GM12878 (cell line): ENCODE data around the gene SNU13. TPM values are rescaled to one million over a fixed set of nuclear protein-coding genes. Genes with fewer than 3 reads are reported as not detected.
"Not testable (repeated sequence)": the region's sequence is repeated elsewhere in the genome, so short reads cannot be mapped to it uniquely, and the experiment has no call there.

Experiments
- ATAC-seq: fragments of 200-7000 bp; cut with Tn5 transposase; 3 replicates; pipeline ENCODE4 v1.9.1; 2020; ENCODE audit warnings: mild to moderate bottlenecking, moderate library complexity
- BruUV-seq: library from RNA; stranded (reverse); fragments of 400-500 nt; replicated peaks from 2 replicates; lab custom pipeline; 2021; lab: Mats Ljungman, UMichigan
- CTCF ChIA-PET: fragments of 300-600 bp; sonication (Branson Sonifier 250); formaldehyde crosslinking; extraction: SDS; loops from one replicate; lab custom pipeline; 2021; ENCODE audit warnings: inconsistent platforms; lab: Yijun Ruan, JAX
- POLR2A ChIA-PET: fragments of 350-600 bp; formaldehyde crosslinking; extraction: SDS; loops from one replicate; lab custom pipeline; 2021; ENCODE audit warnings: inconsistent platforms; lab: Charles Lee
- RAD21 ChIA-PET: fragments of 300-600 bp; sonication (Branson Sonifier 250); formaldehyde crosslinking; loops from one replicate; lab custom pipeline; 2023; ENCODE audit warnings: antibody characterized with exemption; ENCODE audit not compliant: unreplicated experiment; lab: Charles Lee
- SMC1A ChIA-PET: fragments of 300-600 bp; sonication (Branson Sonifier 250); formaldehyde crosslinking; loops from one replicate; lab custom pipeline; 2023; ENCODE audit not compliant: unreplicated experiment, uncharacterized antibody; lab: Charles Lee
- DNase-seq: peaks from one replicate; pipeline ENCODE4 v3.0.0-alpha.2; 2011; ENCODE audit warnings: low read depth, low spot score
- FAIRE-seq: peaks from 3 replicates; lab custom pipeline; 2011; peaks lifted over from hg19 to GRCh38; lab: Jason Lieb, UNC
- H2AFZ ChIP-seq: 2 replicates; pipeline ENCODE4 v1.6.0; 2011; ENCODE audit warnings: low read depth, low read length, control low read depth; ENCODE audit not compliant: control insufficient read depth
- H3K27ac ChIP-seq: 2 replicates; pipeline ENCODE4 v1.5.1; 2011; ENCODE audit warnings: control low read depth; ENCODE audit not compliant: control insufficient read depth, insufficient read depth
- H3K27me3 ChIP-seq, 2 experiments: replicated peaks in 1 of 2; 2 replicates each; pipeline versions ENCODE4 v1.6.0 to v1.6.1; 2011; ENCODE audit warnings: low read length in 1 of 2; ENCODE audit not compliant: control insufficient read depth in 2 of 2, insufficient read depth in 2 of 2
- H3K36me3 ChIP-seq, 2 experiments: 2 replicates each; pipeline ENCODE4 v1.5.1; 2011; ENCODE audit warnings: low read length in 1 of 2; ENCODE audit not compliant: control insufficient read depth in 2 of 2, insufficient read depth in 2 of 2
- H3K4me1 ChIP-seq: 2 replicates; pipeline ENCODE4 v1.6.1; 2011; ENCODE audit warnings: mild to moderate bottlenecking, low read length, moderate library complexity, mixed read lengths; ENCODE audit not compliant: control insufficient read depth, insufficient read depth
- H3K4me2 ChIP-seq: 2 replicates; pipeline ENCODE4 v1.6.0; 2011; ENCODE audit warnings: control low read depth; ENCODE audit not compliant: control insufficient read depth, insufficient read depth
- H3K4me3 ChIP-seq: fragments of 200-600 bp; sonication (generic); 2 replicates; pipeline ENCODE4 v1.5.1; 2016
- H3K79me2 ChIP-seq: 2 replicates; pipeline ENCODE4 v1.6.0; 2011; ENCODE audit warnings: low read length; ENCODE audit not compliant: control insufficient read depth, insufficient read depth
- H3K9ac ChIP-seq: 2 replicates; pipeline ENCODE4 v1.8.0; 2011; ENCODE audit warnings: low read length, control low read depth, mixed read lengths; ENCODE audit not compliant: control insufficient read depth, insufficient read depth
- H3K9me3 ChIP-seq: replicated peaks from 3 replicates; pipeline ENCODE4 v1.5.1; 2011; ENCODE audit warnings: mild to moderate bottlenecking, low read length; ENCODE audit not compliant: control insufficient read depth, insufficient read depth
- H4K20me1 ChIP-seq: 2 replicates; pipeline ENCODE4 v1.6.0; 2011; ENCODE audit not compliant: control insufficient read depth, insufficient read depth
- SPI1 ChIP-seq: IDR thresholded peaks from 2 replicates; pipeline ENCODE4 v1.6.1; 2011; ENCODE audit warnings: low read depth, mild to moderate bottlenecking, low read length, moderate library complexity, borderline replicate concordance; ENCODE audit not compliant: insufficient read depth
- YY1 ChIP-seq: IDR thresholded peaks from 2 replicates; pipeline ENCODE4 v1.6.1; 2011; ENCODE audit warnings: low read depth, mild to moderate bottlenecking, low read length
- WGBS: methylation state at CpG from one replicate; pipeline ENCODE4 v1.1.6; 2016; ENCODE audit warnings: low lambda C conversion rate; ENCODE audit not compliant: insufficient replicate concordance, insufficient coverage; ENCODE audit errors: missing lambda C conversion rate; 5-methylcytosine and 5-hydroxymethylcytosine counted together
- in situ Hi-C: fragments of 300-500 bp; cut with MboI; formaldehyde crosslinking; loops from 9 replicates; pipeline ENCODE4 v1.14.3; 2018; ENCODE audit warnings: mixed read lengths
- intact Hi-C: fragments of 100-400 bp; cut with micrococcal nuclease; formaldehyde crosslinking; loops from one replicate; pipeline ENCODE4 v1.14.2; 2022; ENCODE audit not compliant: unreplicated experiment
- polyA plus RNA-seq, 11 experiments: library from polyadenylated mRNA; depleted of rRNA in 4 of 11; unstranded in 6 of 11; stranded (reverse) in 5 of 11; fragments of >200 nt; fragmentation: Nextera tagmentation in 4 of 11; fragmentation: Illumina TruSeq in 1 of 11; extraction: Ambion mirVana in 4 of 11; extraction: Trizol in 1 of 11; gene quantifications; 1 replicate in 1 of 11; 2 replicates in 10 of 11; pipeline versions ENCODE4 v1.2.1 to v1.2.3, GENCODE V29; 2011 to 2016; ENCODE audit warnings: inconsistent platforms in 2 of 11, missing spikeins in 2 of 11, low read depth in 1 of 11
- total RNA-seq, 4 experiments: library from RNA; depleted of rRNA in 3 of 4; stranded (reverse); fragments of >200 nt in 3 of 4; fragmentation: Illumina TruSeq in 1 of 4; extraction: Trizol in 1 of 4; gene quantifications; 2 replicates each; pipeline versions ENCODE4 v1.2.1 to v1.2.3, GENCODE V29; 2013 to 2021

SNU13 gene
- total and polyA plus RNA-seq, 10 of the 15 experiments (the other 5 are each of a cell fraction or from before 2014, with no cell fraction given), result 157 to 870 (median 256) TPM

DNA sequence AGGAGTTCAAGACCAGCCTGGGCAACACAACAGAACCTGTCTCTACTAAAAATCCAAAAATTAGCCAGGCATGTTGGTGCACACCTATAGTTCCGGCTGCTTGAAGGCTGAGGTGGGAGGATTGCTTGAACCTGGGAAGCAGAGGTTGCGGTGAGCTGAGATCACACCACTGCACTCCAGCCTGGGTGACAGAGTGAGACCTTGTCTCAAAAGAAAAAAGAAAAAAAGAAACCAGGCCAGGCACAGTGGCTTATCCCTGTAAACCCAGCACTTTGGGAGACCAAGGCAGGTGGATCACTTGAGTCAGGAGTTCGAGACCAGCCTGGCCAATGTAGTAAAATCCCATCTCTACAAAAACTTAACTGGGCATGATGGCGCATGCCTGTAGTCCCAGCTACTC lies 44.6 kb upstream of the SNU13 start:
- in situ Hi-C loops, H3K27ac ChIP-seq, intact Hi-C loops, H3K79me2 ChIP-seq, H2AFZ ChIP-seq, H3K4me1 ChIP-seq, H3K4me2 ChIP-seq, H3K4me3 ChIP-seq, H3K36me3 ChIP-seq, H3K9me3 ChIP-seq, BruUV-seq, H4K20me1 ChIP-seq, H3K27me3 ChIP-seq, FAIRE-seq, ATAC-seq, H3K9ac ChIP-seq, DNase-seq: not testable (repeated sequence)
- POLR2A ChIA-PET, result interaction anchor here (0.7 to 1.1 kb wide), 2 partner anchors 13 to 15 kb away, joined by 7 read pairs; no protein-coding TSS in a partner anchor
- CTCF ChIA-PET, result interaction anchor here (0.7 kb wide), 1 partner anchor 36 kb away, joined by 3 read pairs; no protein-coding TSS in a partner anchor
- RAD21 ChIA-PET, result interaction anchor here (0.7 kb wide), 1 partner anchor 330 kb away, joined by 4 read pairs; no protein-coding TSS in a partner anchor
- SMC1A ChIA-PET, result interaction anchor here (1.3 to 1.5 kb wide), 2 partner anchors 15 to 34 kb away, joined by 3 read pairs; partner anchors contain the start of gene MEI1
- 96% methylated on average over 4 of the region's 4 CpGs for WGBS

DNA sequence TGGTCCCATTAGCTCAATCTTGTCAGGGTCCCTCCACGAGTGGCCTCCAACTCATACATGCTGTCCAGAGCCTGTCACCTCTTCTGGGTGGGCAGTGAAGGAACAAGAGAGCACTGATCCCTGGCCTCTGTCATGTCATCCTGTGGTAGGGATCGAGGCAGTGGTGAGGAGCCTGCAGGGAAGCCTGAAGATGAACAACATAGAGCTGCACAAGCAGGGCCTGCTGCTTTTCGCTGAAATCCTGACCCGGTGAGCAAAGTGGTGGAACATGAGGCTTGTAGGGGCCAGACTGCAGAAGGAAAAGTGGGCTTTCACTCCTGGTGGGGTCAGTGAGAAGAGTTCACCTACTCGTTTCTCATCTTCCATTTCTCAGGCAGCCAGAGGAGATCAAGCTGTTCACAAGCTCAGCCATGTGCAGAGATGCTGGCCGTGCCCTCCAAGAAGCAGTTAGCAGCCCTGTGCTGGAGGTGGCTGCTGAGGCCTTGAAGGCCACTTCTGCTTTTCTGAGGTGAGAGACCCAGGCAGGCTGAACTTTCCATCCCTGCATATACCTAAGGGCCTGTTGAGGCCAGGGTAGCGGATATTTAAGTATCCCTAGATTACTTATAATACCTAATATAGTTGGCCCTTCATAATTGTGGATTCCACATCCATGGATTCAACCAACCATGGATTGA lies 43.6 kb upstream of the SNU13 start:
- BruUV-seq, result no TSS peak
- no peaks in the 10 kb centered on the region for H3K9me3 ChIP-seq
- WGBS, result 46% methylated on average over 7 of the region's 7 CpGs
- intact Hi-C loops, result no loop called here
- no peak overlapping the region for H3K27ac ChIP-seq
- no peaks in the 10 kb centered on the region for H3K27me3 ChIP-seq
- no peaks in the 10 kb centered on the region for H3K79me2 ChIP-seq
- POLR2A ChIA-PET, result interaction anchor here (0.7 kb wide), 1 partner anchor 16 kb away, joined by 7 read pairs; no protein-coding TSS in a partner anchor
- TF ChIP-seq SPI1, result peak; percentile 91
- TF ChIP-seq YY1, result no peak
- RAD21 ChIA-PET, result interaction anchor here (0.7 kb wide), 1 partner anchor 329 kb away, joined by 4 read pairs; no protein-coding TSS in a partner anchor
- DNase-seq (no peak), FAIRE-seq (peak; percentile 69), ATAC-seq (peak; percentile 76)
- H3K9ac ChIP-seq, result no peak overlapping the region
- in situ Hi-C loops, result no loop called here
- H4K20me1 ChIP-seq, result no peaks in the 10 kb centered on the region; the same call in 1 of the 2 replicates
- no peak overlapping the region; the same call in 1 of the 2 replicates for H2AFZ ChIP-seq
- CTCF ChIA-PET, result no interaction called here
- SMC1A ChIA-PET, result interaction anchor here (1.2 to 1.3 kb wide), 2 partner anchors 33 to 68 kb away, joined by 3 to 6 read pairs; partner anchors contain the start of genes CCDC134 and MEI1
- peaks cover 4% of the 10 kb centered on the region; the same call in 1 of the 2 replicates for H3K4me1 ChIP-seq
- no peak overlapping the region for H3K4me2 ChIP-seq
- no peaks in the 10 kb centered on the region for H3K36me3 ChIP-seq
- no peak overlapping the region for H3K4me3 ChIP-seq
